HEK293 (cell line): ENCODE measurements around the gene CCDC30.

Experiments used
- KLF16 ChIP-seq: fragments of 450-650 bp; formaldehyde crosslinking; IDR thresholded peaks from 2 replicates; pipeline ENCODE4 v1.5.1; 2017; ENCODE audit warnings: missing biosample characterization, missing genetic modification characterization
- SALL2 ChIP-seq: fragments of 450-650 bp; formaldehyde crosslinking; IDR thresholded peaks from 2 replicates; pipeline ENCODE4 v1.5.0; 2017; ENCODE audit warnings: missing biosample characterization, mild to moderate bottlenecking, missing genetic modification characterization, borderline replicate concordance
- ZBTB6 ChIP-seq: fragments of 450-650 bp; formaldehyde crosslinking; IDR thresholded peaks from 2 replicates; pipeline ENCODE4 v1.5.1; 2017; ENCODE audit warnings: missing biosample characterization, missing genetic modification characterization
- ZNF202 ChIP-seq: fragments of 450-650 bp; formaldehyde crosslinking; IDR thresholded peaks from 2 replicates; pipeline ENCODE4 v1.5.1; 2016; ENCODE audit warnings: missing biosample characterization, missing genetic modification characterization, borderline replicate concordance
- TF ChIP-seq, protein P1 (sequence below): fragments of 450-650 bp; formaldehyde crosslinking; IDR thresholded peaks from 2 replicates; pipeline ENCODE4 v1.5.1; 2016; ENCODE audit warnings: missing biosample characterization, missing genetic modification characterization
- TF ChIP-seq, protein P2 (sequence below): fragments of 450-650 bp; formaldehyde crosslinking; IDR thresholded peaks from 2 replicates; pipeline ENCODE4 v1.5.1; 2016; ENCODE audit warnings: missing biosample characterization, missing genetic modification characterization

- TF ChIP-seq, protein P1, sequence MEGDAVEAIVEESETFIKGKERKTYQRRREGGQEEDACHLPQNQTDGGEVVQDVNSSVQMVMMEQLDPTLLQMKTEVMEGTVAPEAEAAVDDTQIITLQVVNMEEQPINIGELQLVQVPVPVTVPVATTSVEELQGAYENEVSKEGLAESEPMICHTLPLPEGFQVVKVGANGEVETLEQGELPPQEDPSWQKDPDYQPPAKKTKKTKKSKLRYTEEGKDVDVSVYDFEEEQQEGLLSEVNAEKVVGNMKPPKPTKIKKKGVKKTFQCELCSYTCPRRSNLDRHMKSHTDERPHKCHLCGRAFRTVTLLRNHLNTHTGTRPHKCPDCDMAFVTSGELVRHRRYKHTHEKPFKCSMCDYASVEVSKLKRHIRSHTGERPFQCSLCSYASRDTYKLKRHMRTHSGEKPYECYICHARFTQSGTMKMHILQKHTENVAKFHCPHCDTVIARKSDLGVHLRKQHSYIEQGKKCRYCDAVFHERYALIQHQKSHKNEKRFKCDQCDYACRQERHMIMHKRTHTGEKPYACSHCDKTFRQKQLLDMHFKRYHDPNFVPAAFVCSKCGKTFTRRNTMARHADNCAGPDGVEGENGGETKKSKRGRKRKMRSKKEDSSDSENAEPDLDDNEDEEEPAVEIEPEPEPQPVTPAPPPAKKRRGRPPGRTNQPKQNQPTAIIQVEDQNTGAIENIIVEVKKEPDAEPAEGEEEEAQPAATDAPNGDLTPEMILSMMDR (tag by site-specific recombination), result no peak
- TF ChIP-seq ZNF202 (tag by site-specific recombination) (no peak), ZBTB6 (tag by site-specific recombination) (no peak), KLF16 (tag by site-specific recombination) (no peak), SALL2 (no peak)
- TF ChIP-seq, protein P2, sequence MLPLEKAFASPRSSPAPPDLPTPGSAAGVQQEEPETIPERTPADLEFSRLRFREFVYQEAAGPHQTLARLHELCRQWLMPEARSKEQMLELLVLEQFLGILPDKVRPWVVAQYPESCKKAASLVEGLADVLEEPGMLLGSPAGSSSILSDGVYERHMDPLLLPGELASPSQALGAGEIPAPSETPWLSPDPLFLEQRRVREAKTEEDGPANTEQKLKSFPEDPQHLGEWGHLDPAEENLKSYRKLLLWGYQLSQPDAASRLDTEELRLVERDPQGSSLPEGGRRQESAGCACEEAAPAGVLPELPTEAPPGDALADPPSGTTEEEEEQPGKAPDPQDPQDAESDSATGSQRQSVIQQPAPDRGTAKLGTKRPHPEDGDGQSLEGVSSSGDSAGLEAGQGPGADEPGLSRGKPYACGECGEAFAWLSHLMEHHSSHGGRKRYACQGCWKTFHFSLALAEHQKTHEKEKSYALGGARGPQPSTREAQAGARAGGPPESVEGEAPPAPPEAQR (tag by site-specific recombination), result no peak
These were observed 21.3 kb downstream of the CCDC30 start for GRCh38 chr1:42484382-42484781.
